ENCODE measurements around the gene PTK7. TPM values are rescaled to one million over a fixed set of nuclear protein-coding genes. Genes with fewer than 3 reads are reported as not detected.
A peak's percentile ranks its signal among the peaks of the same experiment; 100 is the strongest.

PTK7 gene
- total and polyA plus RNA-seq, 9 donors = 44.4 to 167 (median 84.8) TPM

DNA sequence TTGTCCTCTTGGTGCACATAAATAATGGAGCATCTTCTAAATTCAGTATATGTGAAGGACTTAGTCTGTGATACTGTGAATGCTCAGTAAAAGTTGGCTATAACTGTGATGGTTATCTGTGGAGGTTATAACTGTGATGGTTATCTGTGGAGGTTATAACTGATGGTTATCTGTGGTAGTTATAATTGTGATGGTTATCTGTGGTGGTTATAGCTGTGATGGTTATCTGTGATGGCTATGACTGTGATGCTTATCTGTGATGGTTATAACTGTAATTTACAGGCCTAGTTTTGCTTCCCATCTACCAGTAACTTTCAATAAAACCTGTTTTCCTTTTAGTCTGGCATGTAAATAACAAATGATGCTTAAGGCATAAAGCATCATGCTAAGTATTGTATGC lies 16.5 kb downstream of the PTK7 start:
- peak overlapping the region in 1 of 2 donors; percentile 34 for H3K27ac ChIP-seq
- TF ChIP-seq EP300 (IDR thresholded peaks at IDR 0.05) (no peak), POLR2A (IDR thresholded peaks at IDR 0.05) (no peak)
- TF ChIP-seq, protein P1, sequence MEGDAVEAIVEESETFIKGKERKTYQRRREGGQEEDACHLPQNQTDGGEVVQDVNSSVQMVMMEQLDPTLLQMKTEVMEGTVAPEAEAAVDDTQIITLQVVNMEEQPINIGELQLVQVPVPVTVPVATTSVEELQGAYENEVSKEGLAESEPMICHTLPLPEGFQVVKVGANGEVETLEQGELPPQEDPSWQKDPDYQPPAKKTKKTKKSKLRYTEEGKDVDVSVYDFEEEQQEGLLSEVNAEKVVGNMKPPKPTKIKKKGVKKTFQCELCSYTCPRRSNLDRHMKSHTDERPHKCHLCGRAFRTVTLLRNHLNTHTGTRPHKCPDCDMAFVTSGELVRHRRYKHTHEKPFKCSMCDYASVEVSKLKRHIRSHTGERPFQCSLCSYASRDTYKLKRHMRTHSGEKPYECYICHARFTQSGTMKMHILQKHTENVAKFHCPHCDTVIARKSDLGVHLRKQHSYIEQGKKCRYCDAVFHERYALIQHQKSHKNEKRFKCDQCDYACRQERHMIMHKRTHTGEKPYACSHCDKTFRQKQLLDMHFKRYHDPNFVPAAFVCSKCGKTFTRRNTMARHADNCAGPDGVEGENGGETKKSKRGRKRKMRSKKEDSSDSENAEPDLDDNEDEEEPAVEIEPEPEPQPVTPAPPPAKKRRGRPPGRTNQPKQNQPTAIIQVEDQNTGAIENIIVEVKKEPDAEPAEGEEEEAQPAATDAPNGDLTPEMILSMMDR (IDR thresholded peaks at IDR 0.05) = no peak

DNA sequence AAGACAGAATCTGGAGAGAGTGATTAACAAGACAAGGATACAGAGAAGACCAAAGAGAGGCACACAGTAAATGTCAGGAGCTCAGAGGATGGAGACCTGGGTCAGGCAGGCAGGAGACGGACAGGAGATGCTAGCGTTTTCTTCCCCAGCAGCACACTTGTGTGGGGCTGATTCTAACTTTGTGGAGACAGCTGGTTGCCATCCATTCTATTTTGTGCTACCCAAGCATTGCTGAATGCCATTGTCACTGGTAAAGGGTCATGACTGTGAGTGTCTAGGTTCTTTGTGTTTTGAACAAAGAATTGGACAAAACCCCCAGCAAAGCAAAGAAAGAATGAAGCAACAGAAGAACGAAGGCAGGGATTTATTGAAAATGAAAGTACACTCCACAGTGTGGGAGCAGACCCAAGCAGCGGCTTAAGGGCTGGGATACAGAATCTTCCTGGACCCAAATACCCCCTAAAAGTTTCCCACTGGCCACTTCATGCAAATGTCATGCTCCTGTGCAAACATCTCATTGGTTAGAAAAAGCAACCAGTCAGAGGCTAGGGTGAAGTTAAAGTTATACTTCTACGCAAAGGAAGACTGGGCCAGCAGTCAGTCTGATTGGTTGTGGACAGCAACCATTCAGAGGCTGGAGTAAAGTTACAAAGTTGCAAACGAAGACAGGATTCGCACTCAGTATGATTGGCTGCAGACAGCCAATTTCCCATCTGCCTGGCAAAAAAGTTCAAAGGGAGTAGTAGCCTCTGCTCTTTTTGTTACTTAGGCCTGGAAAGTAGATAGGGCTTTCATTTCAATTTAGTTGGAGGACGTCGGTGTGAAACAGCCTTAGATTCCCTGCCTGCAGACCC lies 17.5 kb downstream of the PTK7 start:
- no peaks in the 10 kb centered on the region for H3K9me3 ChIP-seq
- H3K27me3 ChIP-seq = no peaks in the 10 kb centered on the region
- H3K4me3 ChIP-seq = peak overlapping the region; percentile 30
- H3K4me1 ChIP-seq (ENCODE audit: insufficient read depth) = peaks cover 21% of the 10 kb centered on the region
- DNase-seq = peak in 1 of 5 donors; percentile 58
- WGBS, 3 donors = 10 to 19% (median 11%) methylated on average over 9 of the region's 9 CpGs
- intact Hi-C loops (cut with DNase I) = no loop called here
- TF ChIP-seq POLR2A (IDR thresholded peaks at IDR 0.05) = no peak
- no peak for TF ChIP-seq EP300 (IDR thresholded peaks at IDR 0.05)
- TF ChIP-seq, protein P1 (IDR thresholded peaks at IDR 0.05) = no peak
- no peaks in the 10 kb centered on the region for H3K36me3 ChIP-seq
- H3K27ac ChIP-seq = peak overlapping the region in 1 of 2 donors; percentile 51

More for the DNA sequence above, 16.5 kb downstream of the PTK7 start:
- peaks cover 16% of the 10 kb centered on the region for H3K4me1 ChIP-seq (ENCODE audit: insufficient read depth)
- no peak for DNase-seq
- no peaks in the 10 kb centered on the region for H3K9me3 ChIP-seq
- H3K4me3 ChIP-seq = no peak overlapping the region
- no peaks in the 10 kb centered on the region for H3K36me3 ChIP-seq
- intact Hi-C loops (cut with DNase I) = no loop called here
- no peaks in the 10 kb centered on the region for H3K27me3 ChIP-seq

DNA sequence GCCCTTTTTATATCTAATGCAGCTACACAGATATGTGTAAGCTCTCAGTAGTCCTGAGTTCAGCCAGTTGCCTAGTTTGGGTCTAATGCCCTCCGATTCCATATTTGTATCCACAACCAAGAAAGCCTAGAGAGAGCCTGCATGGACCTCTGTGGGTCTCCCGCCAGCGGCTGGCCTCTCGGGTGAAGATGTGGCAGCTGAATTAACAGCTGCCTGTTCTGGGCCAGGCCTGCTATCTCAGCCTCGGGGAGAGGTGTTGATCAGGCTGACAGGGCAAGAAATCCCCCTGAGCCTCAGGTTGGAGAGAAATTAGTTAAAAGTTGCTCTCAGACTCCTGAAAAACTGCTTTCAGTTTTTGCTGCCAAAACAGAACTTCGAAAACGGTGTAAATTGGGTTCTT lies 19.8 kb downstream of the PTK7 start:
- no peak for TF ChIP-seq EP300 (IDR thresholded peaks at IDR 0.05)
- TF ChIP-seq POLR2A (IDR thresholded peaks at IDR 0.05) = no peak
- TF ChIP-seq, protein P1 (IDR thresholded peaks at IDR 0.05) = no peak
- intact Hi-C loops (cut with DNase I) = no loop called here
- H3K4me3 ChIP-seq = no peak overlapping the region
- H3K27me3 ChIP-seq = no peaks in the 10 kb centered on the region
- H3K36me3 ChIP-seq = no peaks in the 10 kb centered on the region
- no peak for DNase-seq
- H3K27ac ChIP-seq = peak overlapping the region in 1 of 2 donors; percentile 40
- H3K4me1 ChIP-seq (ENCODE audit: insufficient read depth) = peaks cover 17% of the 10 kb centered on the region
- 37 to 49% (median 39%) methylated on average over 7 of the region's 7 CpGs for WGBS, 3 donors
- H3K9me3 ChIP-seq = no peaks in the 10 kb centered on the region

DNA sequence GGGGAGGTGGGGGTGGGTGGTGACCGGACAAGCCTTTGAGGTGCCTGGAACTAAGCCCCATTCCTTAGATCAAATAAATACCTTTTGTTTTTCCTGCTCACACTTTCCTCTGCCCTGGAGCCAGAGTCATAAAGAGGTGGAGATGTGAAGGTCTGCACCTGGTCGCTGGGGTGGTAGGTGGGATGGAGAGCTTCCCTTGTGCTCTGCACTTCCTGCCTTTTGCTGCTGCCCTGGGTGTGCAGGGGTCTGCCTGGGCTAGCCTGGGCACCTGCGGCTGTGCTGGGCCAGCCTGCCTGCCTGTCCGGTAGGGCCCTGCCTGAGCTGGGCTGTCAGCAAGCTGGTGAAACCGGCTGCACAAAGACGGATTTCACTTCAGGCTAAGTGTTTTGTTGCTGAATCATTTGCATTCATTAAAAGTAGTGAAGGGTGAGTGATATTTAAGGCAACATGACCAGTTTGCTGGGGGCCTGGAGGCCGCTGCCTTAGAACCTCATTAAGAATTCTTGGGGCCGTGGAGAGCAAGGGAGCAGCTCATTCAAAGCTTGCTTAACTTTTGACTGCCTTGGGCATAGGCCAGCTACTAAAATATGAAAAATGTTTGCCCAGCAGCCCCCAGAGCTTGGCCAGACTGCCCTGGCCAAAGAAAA lies 20.5 kb downstream of the PTK7 start:
- Histone ChIP-seq H3K4me1 (ENCODE audit: insufficient read depth) (peaks cover 19% of the 10 kb centered on the region), H3K27me3 (no peaks in the 10 kb centered on the region), H3K9me3 (no peaks in the 10 kb centered on the region), H3K36me3 (no peaks in the 10 kb centered on the region), H3K4me3 (no peak overlapping the region), H3K27ac (peak overlapping the region in 1 of 2 donors; percentile 59)
- TF ChIP-seq POLR2A (IDR thresholded peaks at IDR 0.05) (no peak), EP300 (IDR thresholded peaks at IDR 0.05) (no peak)
- TF ChIP-seq, protein P1 (IDR thresholded peaks at IDR 0.05) = no peak
- intact Hi-C loops (cut with DNase I) = no loop called here
- WGBS, 3 donors = 18 to 31% (median 19%) methylated on average over 8 of the region's 8 CpGs
- DNase-seq = peak in 3 of 5 donors; percentile 35 to 54 (median 49)
